GM12865 (cell line): ENCODE results near the gene ADI1.

Experiments
- DNase-seq: peaks from one replicate; pipeline ENCODE4 v3.0.0; 2010; ENCODE audit warnings: low read depth
- H3K4me3 ChIP-seq: 2 replicates; pipeline ENCODE4 v1.5.1; 2011; ENCODE audit warnings: mild to moderate bottlenecking, low read depth, low read length, control low read depth
- CTCF ChIP-seq: IDR thresholded peaks from 2 replicates; pipeline ENCODE4 v1.5.1; 2011; ENCODE audit warnings: low read length, control low read depth, low read depth, inconsistent platforms; ENCODE audit not compliant: insufficient read depth; ENCODE audit errors: missing control alignments

Gene ADI1

GRCh38 chr2:3483986-3484960 is 35.1 kb downstream of the ADI1 start:
- TF ChIP-seq CTCF, result no peak
- DNase-seq, result no peak
- no peak overlapping the region for H3K4me3 ChIP-seq

- TF ChIP-seq CTCF, result no peak
- H3K4me3 ChIP-seq, result no peak overlapping the region
- DNase-seq, result no peak
Measured at GRCh38 chr2:3483227-3483985, 35.9 kb downstream of the ADI1 start.

- H3K4me3 ChIP-seq, result no peak overlapping the region
- no peak for DNase-seq
- no peak for TF ChIP-seq CTCF
Measured at GRCh38 chr2:3482363-3482821, 36.9 kb downstream of the ADI1 start.

GRCh38 chr2:3481736-3482362 is 37.5 kb downstream of the ADI1 start:
- no peak for TF ChIP-seq CTCF
- no peak overlapping the region for H3K4me3 ChIP-seq
- DNase-seq, result no peak

- TF ChIP-seq CTCF, result no peak
- no peak for DNase-seq
- no peak overlapping the region for H3K4me3 ChIP-seq
Measured at GRCh38 chr2:3481011-3481400, 38.3 kb downstream of the ADI1 start.

DNA sequence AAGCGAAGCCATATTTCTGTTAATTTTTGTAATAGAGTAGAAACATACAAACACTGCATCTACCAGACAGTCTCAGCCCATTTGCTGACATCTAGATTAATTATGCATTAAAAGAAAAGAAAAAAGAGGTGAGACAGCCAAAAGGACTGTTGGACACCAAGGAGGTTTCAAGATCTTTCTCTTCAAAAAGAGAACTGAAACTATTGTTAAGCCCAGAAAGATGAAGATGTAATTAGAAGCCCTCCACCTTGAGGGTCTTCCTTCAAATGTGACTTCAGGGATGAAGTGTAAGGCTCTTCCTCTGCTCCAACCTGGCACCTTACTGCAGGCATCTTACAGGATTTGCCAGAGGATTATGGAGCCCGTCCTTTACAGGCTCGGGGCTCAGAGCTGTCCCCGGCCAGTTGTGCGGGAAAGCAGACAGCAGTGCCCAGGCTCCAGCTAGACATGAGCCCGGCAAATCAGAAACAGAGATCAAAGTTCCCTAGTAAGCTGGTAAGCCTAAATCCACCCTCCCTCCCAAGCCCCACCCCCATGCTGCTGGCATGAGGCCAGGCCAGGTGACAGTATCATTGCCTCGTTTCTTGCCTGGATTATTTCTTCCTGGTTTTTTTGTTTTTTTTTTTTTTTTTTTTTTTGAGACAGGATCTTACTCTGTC is 38.9 kb downstream of the ADI1 start:
- TF ChIP-seq CTCF, result no peak
- no peak overlapping the region for H3K4me3 ChIP-seq
- no peak for DNase-seq
